Anterior cingulate cortex (tissue), 58 donors: ENCODE data around the gene ERCC8.

Source experiments
- DNase-seq, 58 donors: peaks; one replicate each; lab custom pipeline; 2025; lab: John Stamatoyannopoulos, UW

Gene ERCC8

DNA sequence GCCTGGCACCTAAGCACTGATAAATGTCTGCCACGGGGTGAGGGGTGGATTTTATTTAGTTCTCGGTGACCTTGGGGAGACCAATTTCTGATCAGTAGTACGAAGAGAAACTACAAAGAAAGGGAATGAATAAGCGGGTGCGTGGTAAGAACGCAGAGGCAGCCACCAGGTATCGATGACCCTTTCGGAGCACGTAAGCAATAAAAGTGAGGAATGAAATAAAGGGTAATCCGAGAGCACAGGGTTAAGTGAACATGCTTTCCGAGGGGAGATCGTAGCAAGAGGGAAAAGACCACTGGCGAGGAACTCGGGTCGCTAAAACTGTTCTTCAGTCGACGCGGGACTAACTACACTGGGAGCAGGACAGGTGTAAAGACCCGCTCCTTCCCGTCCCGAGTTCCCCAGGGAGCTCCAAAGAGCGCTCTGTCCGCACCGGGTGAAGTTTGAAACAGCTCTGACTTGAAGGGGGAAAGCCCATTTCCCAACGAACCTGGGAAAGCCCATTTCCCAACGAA lies 101.9 kb downstream of the ERCC8 start:
- DNase-seq, result peak in 4 of 58 donors; percentile 13 to 36 (median 25)

DNA sequence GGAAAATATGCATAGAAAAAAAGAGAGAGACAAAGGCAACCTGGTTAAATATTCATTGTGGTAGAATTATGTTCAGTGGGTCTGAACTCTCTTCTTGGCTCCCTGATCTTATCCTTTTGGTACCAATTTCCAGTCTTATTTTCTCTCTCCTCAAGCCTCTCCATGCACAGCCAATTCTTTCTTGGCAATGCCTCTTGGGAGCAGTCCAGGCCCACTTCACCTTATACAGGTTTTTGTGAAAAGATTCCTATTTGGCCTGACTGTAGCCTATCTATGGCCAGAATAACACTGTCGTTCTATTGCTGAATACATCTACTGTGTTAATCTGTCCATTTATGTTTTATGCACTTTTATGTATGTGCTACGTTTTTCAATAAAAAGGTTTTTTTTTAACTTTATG lies 103.5 kb downstream of the ERCC8 start:
- DNase-seq, result no peak

DNA sequence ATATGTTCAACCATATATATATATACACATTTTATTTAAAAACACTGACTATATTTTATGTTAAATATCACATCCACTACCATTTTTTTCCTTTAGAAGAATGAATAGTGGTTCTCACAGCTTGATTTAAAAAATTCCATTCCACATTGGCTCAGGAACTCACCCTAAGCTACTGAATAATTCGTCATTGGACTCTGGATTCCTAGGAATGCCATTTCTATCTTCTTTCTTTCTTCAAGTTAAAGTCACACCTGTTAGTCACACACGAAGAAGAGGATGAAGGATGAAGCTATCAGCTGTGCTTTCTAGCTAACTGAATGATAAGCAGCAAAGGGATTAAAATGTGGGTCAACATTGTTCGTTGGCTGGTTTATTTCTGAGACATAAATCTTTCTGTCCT lies 108.7 kb downstream of the ERCC8 start:
- DNase-seq, result no peak

DNA sequence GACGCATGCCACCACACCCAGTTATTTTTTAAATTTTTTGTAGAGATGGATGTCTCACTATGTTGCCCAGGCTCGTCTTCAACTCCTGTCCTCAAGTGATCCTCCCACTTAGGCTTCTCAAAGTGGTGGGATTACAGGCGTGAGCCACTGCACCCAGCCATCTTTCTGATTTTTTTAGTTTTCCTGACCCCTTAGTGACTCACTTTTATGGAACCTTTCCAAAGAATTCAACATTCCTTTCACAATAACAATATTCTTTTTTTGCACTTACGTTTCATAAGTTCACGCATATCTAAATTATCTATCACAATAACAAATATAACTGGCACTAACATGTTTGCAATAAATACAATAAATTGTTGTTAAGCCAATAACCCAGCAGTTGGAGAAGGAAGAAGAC lies 109.3 kb downstream of the ERCC8 start:
- DNase-seq, result no peak

DNA sequence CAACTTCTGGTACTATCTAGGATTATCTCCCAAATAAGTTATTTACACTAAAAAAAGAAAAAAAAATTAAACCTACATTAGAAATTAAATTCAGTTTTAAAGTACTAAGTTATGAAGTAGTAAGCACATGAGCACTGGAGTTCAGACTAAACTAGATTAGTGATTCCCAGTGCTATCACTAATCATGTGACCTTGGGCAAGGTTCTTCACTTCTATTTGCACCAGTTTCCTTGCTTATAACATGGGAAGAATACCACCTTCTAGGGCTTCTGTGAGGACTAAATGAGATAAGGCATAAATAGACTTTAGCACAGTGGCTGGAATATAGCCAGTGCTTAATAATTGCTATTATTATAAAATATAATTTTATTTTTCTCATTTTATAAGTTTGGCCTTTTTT lies 111.3 kb downstream of the ERCC8 start:
- no peak for DNase-seq

DNA sequence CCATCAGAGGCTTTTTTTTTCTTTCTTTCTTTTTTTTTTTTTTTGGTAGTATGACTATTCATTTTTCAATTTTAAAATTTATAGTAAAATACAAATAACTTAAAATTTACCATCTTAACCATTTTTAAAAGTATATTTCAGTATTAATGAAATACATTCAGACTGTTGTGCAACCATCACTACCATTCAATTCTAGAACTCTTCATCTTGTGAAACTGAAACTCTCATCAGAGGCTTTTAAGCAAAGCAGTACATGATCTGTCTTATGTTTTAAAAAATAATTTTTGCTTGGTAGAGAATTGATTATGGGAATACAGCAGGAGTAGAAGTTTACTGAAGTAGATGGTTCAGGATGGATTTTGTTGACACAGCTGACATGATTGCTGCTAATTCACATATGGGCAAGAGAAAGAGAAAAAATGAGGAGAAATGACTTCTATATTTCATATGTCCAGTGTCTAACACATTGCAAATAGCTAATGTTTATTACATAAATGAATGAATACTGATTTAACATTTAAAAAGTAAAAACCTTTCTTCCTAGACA lies 114.2 kb downstream of the ERCC8 start:
- DNase-seq, result no peak

DNA sequence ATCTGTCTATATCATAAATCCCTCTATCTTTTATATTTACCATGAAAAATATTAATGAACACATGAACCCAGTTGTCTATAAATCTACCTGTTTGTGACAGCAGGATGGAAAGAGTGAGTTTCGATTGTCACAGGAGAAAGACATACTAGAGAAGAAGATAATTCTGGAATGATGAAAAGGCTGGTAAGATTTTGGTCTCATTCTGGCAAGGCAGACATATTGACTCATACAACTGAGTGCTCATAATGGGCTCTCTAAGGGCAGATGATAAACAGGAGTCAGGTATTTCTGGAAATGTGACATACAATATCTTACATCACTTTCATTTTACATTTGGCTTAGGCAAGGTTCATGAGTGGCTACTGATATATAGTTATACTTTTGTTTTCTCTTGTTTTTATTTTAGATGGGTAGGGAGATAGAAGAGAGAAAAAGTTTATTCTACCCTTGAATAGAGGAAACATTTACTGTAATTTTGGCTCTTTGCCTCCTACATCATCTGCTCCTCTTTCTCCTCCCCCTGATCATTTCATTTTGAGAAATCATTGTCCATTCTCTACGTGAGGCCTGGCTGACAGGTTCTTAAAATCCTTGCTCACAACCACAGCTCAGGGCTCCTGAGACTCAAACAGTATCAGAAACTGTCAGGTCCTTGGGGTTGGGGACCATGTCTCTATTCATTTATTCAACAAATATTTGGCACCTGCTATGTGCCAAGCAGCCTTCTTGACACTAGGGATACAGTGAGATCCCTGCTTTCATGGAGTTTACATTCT lies 115.2 kb downstream of the ERCC8 start:
- no peak for DNase-seq

DNA sequence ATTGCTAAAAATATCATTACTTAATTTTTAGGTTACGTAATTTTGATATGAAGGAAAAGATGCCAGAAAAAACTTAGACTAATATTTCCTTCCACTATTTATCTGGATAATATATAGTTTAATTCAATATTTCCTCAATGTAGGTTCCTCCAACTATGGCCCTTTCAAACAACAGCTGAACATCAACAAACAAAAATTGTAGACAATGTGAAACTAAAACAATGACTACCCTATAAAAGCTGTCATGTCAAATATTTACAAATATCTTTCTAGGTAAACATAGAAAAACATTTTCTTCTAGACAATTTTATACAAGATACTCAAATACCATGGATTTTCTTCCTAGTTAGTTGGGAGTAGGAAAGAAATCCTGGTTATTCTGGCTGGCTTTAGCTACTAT lies 117.7 kb downstream of the ERCC8 start:
- DNase-seq, result no peak

DNA sequence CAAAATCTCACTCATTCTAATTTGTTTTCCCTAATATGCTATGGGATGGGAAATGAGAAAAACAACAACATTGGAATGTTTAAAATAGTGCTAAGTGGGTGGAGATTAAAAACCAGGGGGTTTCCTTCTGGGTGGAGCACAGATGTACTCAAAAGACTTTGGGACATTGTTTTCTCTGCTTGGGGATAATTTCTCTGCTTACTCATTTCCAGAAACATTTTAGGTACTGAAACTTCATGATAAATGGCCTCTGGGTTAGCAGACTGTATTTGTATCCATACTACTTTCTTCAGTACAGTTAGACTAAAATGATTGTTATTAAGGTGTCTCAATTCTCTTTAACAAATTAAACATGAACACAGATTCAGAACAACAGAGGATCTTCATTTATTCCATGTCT lies 118.2 kb downstream of the ERCC8 start:
- DNase-seq, result no peak
